Fibroblast of skin of left quadriceps (primary cell): ENCODE results near the gene PIP5K1B.

Experiments
- DNase-seq, 2 experiments: peaks; one replicate each; pipeline ENCODE4 v3.0.0-alpha.2; 2013; ENCODE audit warnings: low read depth in 2 of 2

PIP5K1B gene

DNA sequence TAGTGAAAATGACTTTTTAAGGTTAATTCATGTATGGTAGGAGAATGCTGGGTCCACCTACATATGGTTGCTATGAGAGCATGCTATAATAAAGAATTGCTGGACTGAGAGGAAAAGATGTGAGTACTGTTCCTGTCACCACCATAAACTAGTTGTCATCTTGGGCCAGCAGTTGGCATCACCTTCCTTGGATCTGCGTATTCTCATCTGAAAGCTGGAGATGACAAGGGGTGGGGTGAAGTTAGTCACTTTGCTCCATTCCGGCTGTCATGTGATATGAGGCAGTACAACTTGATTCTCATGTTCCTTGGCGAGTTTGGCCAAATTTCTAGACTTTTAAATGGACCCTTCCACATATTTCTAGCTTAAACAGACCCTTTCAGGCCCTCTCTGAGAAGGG lies 33.3 kb downstream of the PIP5K1B start:
- no peak for DNase-seq

DNA sequence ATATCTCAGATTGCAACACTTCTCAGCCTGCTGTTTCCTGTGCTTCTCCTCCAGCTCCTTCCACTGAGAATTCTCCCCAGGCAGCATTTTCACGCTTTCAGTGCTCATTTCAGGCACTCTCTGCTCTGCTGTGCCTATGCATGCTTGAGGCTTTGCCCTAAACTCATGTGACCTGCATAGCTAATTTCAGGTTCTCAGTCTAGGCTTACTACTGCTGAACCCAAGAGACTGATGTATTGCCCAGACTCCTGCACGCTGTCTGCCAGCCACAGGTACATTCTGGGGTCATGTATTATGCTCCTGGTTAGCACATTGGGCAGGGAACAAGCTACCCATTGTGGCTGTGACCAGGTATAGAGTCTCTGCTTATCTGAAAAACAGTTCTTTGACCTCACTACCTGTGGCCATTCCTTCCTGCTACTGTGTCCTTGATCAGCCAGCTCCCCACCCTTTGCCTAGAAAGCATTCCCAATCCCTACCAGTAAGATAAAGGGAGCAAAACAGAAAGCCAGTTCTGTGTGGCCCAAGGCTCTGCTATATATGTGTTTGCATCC lies 34.7 kb downstream of the PIP5K1B start:
- no peak for DNase-seq

DNA sequence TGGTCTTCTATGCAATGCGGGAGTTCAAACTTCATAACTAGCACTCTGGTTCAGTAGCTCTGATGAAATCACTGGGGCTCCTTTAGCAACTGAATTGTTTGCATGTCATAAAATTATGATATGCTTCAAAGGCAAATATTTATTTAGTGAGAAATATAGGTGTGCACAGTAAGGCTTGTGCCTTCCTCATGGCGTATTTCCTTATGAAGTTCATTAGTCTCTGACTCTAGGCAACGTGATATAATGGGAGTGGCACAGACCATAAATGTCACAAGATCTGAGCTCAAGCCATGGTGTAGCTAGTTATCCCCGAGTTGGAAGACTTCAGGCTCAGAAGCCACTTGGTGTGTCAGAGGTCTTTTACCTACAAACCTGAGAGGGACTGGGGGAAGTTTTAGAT lies 35.5 kb downstream of the PIP5K1B start:
- no peak for DNase-seq

DNA sequence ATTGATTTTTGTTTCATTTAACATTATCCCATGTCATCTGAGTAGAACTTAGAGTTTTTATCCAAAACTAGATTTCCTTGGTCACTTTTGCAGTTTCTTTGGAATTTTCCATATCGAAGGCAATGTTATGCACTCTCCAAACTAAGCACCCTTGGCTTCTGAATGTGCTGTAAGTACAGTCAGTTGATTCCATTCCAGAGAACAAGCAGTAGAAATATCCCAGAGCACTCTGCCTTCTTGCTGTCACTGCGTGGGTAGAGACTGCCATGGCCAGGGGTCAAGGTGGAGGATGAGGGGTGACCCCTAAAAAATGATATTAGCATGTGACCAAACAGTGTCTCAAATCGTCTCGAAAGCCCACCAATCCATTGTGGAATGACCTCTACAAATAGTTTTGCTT lies 36.2 kb downstream of the PIP5K1B start:
- DNase-seq = no peak

DNA sequence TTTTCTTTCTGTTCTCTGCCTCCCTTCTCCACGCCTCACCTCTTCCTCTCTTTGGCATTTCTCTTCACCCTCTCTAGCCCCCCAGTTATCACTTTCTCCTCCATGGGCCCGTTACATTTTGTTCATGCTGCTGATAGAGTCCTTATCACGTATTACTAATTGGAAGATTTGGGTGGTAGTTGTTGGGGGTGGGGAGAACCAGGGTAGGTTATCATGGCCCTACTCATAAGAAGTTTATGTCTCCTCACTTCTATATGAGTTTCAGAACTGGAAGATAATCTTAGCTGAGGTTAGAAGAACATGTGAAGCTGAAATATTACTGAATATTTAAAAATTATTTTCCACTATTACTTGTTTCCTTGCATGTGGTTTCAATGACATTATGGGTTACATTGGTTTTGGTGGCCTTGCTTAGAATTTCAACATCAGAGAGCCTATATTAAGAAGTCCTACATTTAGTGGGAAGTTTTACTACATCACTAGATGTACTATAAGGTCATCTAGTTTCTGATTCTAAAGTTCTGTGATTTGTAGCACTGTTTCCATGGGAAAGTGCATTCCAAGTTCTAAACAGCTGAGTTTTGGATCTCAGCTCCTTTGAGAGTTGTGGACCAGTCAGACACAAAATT lies 36.8 kb downstream of the PIP5K1B start:
- DNase-seq = no peak

DNA sequence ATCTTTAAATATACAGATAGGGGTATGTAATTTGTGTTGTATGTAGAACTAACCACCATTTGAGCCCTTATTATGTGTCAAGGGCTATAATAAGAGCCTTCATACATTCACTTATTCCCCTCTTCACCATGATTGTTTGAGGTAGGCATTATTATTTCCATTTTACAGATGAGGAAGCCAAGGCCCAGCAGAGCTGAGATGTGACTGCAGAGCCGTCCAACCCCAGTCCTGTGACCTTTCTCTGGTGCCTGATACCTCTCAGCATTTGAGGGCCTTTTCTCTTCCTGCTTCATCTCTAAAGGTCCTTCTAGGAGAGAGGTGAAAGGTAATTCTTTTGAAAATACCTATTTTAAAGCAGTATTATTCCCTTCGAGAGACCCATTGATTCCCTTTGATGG lies 37.3 kb downstream of the PIP5K1B start:
- no peak for DNase-seq

DNA sequence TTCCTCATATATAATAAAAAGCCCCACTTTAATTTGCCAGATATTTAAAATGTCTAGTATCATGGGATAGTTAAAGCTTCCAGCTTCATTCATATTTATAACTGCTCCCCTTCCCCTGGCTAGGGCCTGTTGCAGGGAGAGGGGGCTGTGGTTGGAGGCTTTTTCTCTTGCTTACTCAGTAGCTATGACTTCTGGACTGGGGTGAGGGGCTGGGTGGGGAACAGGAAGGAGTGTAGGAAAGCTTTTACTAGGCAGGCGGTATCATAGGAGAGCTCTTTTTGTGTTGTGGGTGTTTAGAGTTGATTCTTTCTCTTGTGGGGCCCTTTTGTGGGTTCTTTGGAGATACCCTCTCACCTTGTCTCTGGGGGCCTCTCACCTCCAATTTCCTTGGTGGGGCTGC lies 39.4 kb downstream of the PIP5K1B start:
- DNase-seq = no peak

DNA sequence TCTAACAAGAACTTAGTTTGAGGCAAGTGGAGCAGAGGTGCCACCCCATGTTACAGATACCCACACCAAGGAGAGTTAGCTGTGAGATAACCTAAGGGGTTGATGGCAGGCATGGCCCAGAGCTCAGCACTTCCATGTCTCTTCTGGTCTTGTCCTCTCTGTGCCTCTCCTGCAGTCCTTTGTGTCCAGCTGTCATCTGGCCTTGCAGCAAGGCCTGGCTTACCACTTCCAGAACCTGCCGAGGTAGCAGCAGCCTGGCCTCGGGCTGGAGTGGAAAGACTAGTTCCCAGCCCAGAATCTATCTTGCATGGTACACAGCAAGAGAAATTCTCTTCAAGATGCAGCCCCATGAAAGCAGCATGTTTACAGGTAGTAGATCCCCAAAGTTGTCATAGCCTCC lies 41.5 kb downstream of the PIP5K1B start:
- DNase-seq = no peak

DNA sequence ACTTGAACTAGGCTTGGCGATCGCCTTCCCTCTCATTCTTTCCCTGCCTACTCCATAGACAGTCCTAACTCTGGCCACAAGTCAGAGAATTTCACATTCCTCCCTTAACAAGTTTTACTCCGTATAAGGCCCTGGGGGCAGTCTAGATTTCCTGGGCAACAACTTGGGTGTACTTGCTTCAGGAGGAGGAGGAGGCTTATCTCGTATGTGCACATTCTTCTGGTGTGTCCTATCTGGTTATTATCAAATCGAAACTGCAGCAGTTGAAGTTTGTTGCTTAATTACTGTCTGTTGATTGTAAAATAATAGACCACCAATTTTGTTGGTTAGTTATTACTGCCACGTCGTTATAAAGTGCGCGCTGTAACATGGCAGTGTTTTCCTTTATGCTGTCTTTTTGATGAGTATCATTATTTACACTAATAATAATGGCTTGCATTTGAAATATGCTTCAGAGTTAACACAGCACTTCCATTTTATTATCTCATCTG lies 42.0 kb downstream of the PIP5K1B start:
- DNase-seq = no peak

DNA sequence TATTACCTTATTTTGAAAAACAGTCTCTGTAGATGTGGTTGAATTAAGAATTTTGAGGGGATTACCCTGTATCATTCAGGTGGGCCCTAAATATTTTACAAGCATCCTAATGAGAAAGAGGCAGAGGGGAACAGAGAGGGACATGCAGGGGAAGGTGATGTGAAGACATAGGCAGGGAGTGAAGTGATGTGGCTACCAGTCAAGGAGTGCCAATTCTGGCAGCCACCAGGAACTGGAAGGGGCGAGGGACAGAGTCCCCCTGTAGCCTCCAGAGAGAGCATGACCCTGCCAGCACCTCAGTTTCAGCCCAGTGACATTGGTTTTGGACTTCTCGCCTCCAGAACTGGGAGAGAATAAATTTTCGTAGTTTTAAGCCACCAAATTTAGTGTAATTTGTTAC lies 44.1 kb downstream of the PIP5K1B start:
- DNase-seq = no peak

DNA sequence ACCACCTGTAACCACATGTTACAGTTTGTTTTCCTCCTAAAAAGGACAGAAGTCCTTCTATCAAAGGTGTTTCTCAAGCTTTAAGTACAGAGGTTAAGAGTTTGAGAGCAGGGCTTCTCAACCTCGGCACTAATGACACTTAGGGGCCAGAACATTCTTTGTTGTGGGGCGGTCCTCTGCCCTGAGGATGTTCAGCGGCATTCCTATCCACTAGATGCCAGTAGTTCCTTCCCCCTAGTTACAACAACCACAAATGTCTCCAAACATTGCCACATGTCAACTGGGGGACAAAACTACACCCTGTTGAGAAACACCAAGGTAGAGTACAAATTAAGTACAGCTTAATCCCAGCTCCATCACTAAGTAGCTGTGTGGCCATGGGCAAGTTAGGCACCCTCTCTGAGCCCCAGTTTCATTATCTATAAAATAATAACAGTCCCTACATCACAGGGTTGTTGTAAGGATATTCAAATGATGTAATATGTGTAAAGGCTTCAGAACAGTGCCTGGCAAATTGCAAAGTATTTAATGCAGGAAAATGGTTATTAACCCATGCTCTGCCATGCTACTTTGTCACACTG lies 44.6 kb downstream of the PIP5K1B start:
- no peak for DNase-seq

DNA sequence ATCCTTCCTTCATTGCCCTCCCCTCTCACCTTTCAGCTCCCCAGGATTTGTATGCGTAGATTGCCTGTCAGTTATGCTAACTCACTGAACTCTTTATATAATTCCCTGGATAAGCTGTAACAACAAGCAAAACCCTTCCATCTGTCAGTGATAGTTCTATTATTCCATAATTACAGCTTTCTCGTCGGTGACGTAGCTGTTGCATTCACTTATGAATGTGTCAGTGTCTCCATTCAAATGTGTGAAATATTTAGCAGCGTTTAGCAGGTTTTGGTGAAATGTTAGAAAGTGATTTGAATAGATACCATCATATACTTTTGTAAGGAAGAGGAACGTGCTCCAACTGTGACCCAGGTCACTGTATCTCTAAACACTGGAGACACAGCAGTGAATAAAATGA lies 45.2 kb downstream of the PIP5K1B start:
- DNase-seq = no peak

DNA sequence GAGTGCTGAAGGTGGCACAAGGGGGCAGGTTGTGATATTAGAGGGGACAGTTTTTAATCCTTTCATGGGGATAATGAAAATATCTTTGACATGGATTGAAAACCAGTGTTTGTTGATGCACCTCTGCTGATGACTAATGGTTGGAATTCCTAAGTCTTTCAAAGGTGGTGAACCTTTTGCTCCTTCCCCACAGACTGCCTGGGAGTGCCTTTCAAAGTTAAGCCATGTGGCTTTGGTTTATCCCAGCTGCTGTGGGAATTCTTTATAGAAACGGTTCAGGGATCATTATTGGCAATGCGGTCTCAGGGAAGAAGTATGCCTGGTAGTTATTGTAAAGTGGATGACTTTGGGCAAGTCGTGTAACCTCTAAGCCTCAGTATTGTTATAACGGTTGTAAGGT lies 45.7 kb downstream of the PIP5K1B start:
- DNase-seq = no peak

DNA sequence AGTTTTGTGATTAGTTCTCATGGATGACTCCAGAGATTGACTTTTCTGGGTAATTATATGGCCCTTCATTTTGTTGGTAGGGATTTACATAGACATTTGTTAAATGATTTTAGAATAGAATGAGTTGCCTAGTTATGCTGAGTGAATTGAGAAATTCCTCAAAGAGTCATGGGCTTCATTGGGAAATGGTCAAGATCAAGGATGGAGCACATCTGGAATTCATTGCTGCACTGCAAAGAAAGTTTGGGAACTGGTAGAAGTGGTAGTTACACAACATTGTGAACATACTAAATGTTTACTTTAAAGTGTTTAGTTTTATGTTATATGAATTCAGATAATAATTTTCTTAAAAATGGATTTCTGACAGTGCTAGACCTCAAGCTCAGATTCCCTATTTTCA lies 46.5 kb downstream of the PIP5K1B start:
- no peak for DNase-seq

DNA sequence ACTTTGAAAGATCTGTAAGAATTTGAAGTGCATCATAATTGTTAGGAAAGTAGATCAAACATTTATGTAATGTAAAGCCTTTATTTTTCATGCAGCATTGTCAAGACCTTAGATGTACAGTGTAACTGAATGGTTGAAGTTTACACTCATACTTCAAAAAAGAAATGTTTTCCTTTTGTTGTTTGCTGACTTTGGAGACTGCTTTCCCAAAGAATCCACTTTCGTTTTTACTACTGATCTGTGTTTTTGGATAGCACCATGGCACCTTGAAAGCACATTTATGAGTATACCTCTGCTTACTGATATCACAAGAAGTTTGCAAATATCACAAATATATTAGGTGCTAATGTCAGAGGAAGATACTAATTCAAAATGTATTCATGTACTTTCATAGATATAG lies 50.0 kb downstream of the PIP5K1B start:
- no peak for DNase-seq

DNA sequence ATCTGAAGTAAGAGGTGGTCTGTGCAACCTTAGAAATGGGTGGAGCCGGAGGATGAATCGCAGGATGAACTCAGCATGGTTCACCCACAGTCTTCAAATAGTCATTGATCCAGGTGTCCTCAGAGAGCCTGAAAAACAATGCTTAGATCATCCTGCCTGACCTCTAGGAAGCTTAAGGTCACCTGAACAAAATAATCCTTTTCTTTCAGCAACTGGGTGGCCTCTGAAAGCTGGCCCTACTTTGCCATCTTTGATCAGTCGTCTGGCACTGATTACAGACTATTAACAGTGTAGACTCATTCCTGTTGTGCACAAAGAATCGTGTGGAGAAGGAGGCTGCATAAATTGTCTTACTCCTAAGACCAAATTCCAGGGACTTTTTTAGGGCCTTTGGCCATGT lies 50.7 kb downstream of the PIP5K1B start:
- no peak for DNase-seq

DNA sequence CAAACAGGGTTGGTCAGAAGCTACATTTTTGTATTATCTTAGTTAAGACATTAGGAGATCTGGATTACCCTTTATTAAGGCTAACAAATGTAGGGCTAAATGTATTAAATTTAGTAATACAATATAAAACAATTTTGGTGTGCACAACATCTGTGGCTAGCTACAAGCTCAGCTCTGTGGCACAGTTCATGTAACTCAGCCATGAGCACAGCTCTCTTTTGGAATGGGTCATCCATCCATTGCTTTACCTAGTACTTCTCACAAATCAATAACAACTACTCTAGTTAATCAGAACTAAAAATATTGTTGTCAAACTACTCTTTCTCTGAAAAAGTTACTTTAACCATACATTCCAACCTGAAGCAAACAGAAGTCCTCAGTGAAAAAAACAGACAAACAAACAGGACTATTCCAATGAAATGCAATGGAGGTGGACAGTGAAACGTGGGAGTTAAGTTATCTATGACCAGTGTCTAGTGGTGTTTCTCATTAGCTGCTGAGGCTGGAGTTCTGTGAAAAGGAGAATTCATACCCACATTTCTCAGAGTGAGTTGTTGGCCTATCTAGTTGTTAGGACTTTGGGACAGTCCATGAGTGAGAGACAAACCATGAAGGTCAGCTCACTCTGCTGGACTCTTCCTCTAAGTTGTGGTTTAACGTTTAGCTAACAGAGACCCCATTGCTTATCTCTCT lies 55.1 kb downstream of the PIP5K1B start:
- no peak for DNase-seq

DNA sequence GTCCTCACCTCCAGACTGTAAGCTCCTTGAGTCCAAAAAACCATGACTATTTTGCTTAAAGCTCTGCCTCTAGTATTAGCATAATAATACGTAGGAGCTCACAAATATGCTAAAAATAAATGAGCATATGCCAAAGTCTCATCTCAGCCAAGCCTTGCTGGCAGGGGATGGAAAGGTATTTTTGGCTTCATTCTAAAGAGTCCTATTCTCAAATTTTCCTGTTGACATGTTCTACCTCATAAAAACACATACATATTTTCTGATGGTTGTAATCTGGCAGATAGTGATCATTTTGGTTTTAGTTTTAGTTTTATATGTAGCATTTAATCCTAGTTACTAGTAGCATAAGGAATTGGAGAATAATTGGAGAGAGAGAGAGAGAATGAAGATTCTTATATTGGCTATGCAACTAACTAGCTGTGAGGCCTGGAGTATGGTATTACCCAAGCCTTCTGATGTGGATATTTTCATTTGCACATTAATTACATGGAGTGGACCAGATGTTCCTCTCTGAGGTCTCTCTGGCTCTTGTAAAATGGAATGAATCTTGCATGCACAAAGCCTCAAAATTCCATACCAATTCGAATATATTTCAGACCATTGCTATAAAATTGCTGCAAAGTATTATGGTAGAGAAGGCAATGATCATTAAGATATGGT lies 55.8 kb downstream of the PIP5K1B start:
- no peak for DNase-seq

DNA sequence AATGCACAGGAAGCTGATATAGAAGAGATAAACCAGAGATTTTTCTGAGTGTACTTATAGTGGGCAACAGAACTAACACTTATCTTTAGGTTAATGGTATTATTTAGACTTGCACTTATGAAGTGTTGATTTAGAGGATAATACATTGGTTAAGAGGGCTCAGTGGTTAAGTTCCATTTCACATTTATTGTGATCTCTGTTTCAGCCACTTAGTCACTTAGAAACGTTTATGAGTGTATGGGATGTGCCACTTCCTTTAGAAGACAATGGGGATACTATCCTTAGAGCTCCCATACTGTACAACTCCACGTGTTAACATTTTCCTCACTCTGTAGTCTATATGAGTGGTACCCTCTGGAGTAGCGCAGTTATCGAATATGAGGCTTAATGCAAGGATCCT lies 57.5 kb downstream of the PIP5K1B start:
- no peak for DNase-seq

DNA sequence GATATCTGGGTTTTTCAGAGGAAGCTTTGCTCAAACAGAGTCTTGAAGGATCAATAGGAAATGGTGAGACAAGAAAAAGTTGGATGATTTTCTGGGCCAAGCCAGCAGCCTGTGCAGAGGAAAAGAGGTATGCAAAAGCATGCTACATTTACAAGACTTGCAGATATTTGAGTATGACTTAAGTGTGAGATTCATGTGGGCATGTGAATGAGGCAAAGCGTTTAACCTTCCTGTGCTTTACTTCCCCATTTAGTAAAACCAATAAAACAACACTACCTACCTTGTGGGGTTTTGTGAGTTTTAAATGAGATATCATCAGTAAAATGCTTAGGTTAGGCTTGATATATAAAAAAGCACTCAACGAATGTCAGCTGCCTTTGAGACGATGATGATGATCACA lies 58.1 kb downstream of the PIP5K1B start:
- DNase-seq = no peak

DNA sequence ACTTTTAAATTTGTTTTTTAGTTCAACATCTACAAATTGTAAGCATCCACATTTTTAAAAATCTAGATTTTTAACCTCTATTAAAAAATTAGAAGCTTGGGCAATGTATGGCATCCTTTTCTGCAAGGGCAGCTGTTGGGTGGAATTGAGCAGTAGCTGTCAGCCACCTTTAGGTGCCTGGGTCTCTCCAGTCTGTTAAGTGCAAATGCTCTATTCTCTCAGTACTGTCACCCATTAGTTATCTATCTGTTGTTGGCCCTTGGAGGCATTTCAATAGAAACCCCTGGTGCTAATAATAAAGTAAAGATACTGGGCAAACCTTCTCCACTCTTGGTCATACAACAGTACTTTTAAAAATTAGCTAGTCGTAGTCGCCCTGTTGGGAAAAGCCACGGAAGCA lies 63.6 kb downstream of the PIP5K1B start:
- no peak for DNase-seq

DNA sequence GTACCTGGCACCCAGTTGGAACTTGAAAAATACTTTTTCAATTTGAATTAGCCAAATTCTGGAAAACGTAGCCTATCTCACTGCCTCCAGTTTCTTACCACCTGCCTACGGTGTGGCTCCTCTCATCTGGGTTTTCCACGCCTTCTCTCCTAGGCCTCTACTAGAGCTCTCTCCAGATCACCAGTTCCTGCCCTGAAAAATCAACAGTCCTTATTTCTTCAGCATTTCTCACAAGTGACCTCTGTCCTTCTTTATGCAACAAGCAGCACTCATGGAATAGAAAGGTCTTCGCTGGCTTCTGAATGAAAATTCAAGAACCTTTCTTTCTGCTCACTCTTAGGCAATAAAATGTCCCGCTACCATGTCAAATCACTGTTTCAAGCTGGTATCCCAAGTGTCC lies 64.8 kb downstream of the PIP5K1B start:
- DNase-seq = no peak

DNA sequence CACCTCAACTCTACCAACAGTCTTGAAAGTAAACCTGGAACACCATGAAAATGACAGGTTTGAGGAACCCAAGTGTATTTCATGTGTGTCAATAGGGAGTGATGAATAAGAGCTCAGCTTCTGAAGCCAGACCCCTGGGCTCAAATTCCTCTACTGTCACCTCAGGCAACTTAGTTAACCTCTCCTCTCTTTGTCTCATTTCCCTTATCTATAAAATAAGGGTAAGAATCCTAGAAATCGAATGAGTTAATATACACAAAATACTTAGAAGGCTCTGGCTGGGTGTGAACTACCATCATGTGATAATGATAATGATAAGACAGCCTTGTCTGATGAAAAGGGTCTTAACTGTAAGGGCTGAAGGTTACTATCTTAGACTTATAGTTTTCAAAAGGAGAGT lies 66.3 kb downstream of the PIP5K1B start:
- no peak for DNase-seq
